HEK293 (cell line): ENCODE data around the gene PRR29.

Source experiments
- CTCF ChIA-PET: fragments of 350-600 bp; formaldehyde crosslinking; extraction: SDS; loops from one replicate; lab custom pipeline; 2021; ENCODE audit warnings: antibody characterized with exemption; lab: Yijun Ruan, JAX
- POLR2A ChIA-PET: fragments of 300-600 bp; formaldehyde crosslinking; extraction: SDS; loops from one replicate; lab custom pipeline; 2020; ENCODE audit warnings: antibody characterized with exemption, inconsistent platforms; lab: Yijun Ruan, JAX
- H3K27ac ChIP-seq: fragments of 200-500 bp; sonication (Bioruptor generic); 2 replicates; pipeline ENCODE4 v1.5.1; 2014; ENCODE audit warnings: low read depth, low read length, control low read depth, inconsistent platforms; ENCODE audit errors: extremely low read depth
- H3K36me3 ChIP-seq, 2 experiments: fragments of 200-500 bp in 1 of 2; sonication (Bioruptor generic) in 1 of 2; 1 replicate in 1 of 2; 2 replicates in 1 of 2; pipeline ENCODE4 v1.5.1; 2014 to 2017; ENCODE audit warnings: inconsistent platforms in 2 of 2, low read length in 2 of 2; ENCODE audit not compliant: control insufficient read depth in 2 of 2, insufficient read depth in 1 of 2
- H3K4me1 ChIP-seq: fragments of 200-500 bp; sonication (Bioruptor generic); 2 replicates; pipeline ENCODE4 v1.5.1; 2014; ENCODE audit warnings: mild to moderate bottlenecking, low read length, inconsistent platforms; ENCODE audit not compliant: control insufficient read depth, insufficient read depth
- H3K4me3 ChIP-seq: 2 replicates; pipeline ENCODE4 v1.5.1; 2011; ENCODE audit warnings: low read depth, mild to moderate bottlenecking, control low read depth, low read length, moderate library complexity
- H3K9me3 ChIP-seq: fragments of 200-500 bp; sonication (Bioruptor generic); 2 replicates; pipeline ENCODE4 v1.5.1; 2014; ENCODE audit warnings: low read depth, low read length, inconsistent platforms; ENCODE audit not compliant: control insufficient read depth, insufficient read depth
- PRDM1 ChIP-seq: fragments of 450-650 bp; formaldehyde crosslinking; IDR thresholded peaks from 2 replicates; pipeline ENCODE4; 2016; ENCODE audit warnings: missing biosample characterization, missing genetic modification characterization
- RBAK ChIP-seq: fragments of 450-650 bp; formaldehyde crosslinking; IDR thresholded peaks from 2 replicates; pipeline ENCODE4 v1.5.1; 2016; ENCODE audit warnings: missing biosample characterization, missing genetic modification characterization
- TRIM28 ChIP-seq: IDR thresholded peaks from 2 replicates; pipeline ENCODE4 v1.6.1; 2011; ENCODE audit warnings: low read length, control low read depth, borderline replicate concordance
- ZBTB17 ChIP-seq: fragments of 450-650 bp; formaldehyde crosslinking; IDR thresholded peaks from 2 replicates; pipeline ENCODE4 v1.5.1; 2016; ENCODE audit warnings: missing biosample characterization, missing genetic modification characterization
- ZNF140 ChIP-seq: fragments of 450-650 bp; formaldehyde crosslinking; IDR thresholded peaks from 2 replicates; pipeline ENCODE4 v1.5.1; 2016; ENCODE audit warnings: missing biosample characterization, missing genetic modification characterization
- ZNF248 ChIP-seq: fragments of 450-650 bp; formaldehyde crosslinking; IDR thresholded peaks from 2 replicates; pipeline ENCODE4 v1.5.1; 2017; ENCODE audit warnings: missing biosample characterization, missing genetic modification characterization
- ZNF274 ChIP-seq, 2 experiments: fragments of 200-500 bp in 1 of 2; fragments of 450-650 bp in 1 of 2; sonication (Bioruptor generic) in 1 of 2; formaldehyde crosslinking in 1 of 2; IDR thresholded peaks; 2 replicates each; pipeline versions ENCODE4 v1.5.1 to v1.6.1; 2014 to 2016; ENCODE audit warnings: borderline replicate concordance in 1 of 2, inconsistent platforms in 1 of 2, low read length in 1 of 2, missing biosample characterization in 1 of 2, missing genetic modification characterization in 1 of 2
- ZNF311 ChIP-seq: fragments of 450-650 bp; formaldehyde crosslinking; IDR thresholded peaks from 2 replicates; pipeline ENCODE4 v1.5.1; 2017; ENCODE audit warnings: missing biosample characterization, missing genetic modification characterization, borderline replicate concordance
- ZNF366 ChIP-seq: fragments of 450-650 bp; formaldehyde crosslinking; conservative IDR thresholded peaks from 2 replicates; pipeline ENCODE4 v1.5.1; 2016; ENCODE audit warnings: missing biosample characterization, missing genetic modification characterization
- ZNF645 ChIP-seq: fragments of 450-650 bp; formaldehyde crosslinking; IDR thresholded peaks from 2 replicates; pipeline ENCODE4; 2016; ENCODE audit warnings: missing biosample characterization, missing genetic modification characterization
- ZNF837 ChIP-seq: fragments of 450-650 bp; formaldehyde crosslinking; IDR thresholded peaks from 2 replicates; pipeline ENCODE4 v1.5.1; 2016; ENCODE audit warnings: missing biosample characterization, missing genetic modification characterization
- ZSCAN16 ChIP-seq: fragments of 450-650 bp; formaldehyde crosslinking; IDR thresholded peaks from 2 replicates; pipeline ENCODE4 v1.5.1; 2016; ENCODE audit warnings: missing biosample characterization, missing genetic modification characterization
- TF ChIP-seq, protein P1 (sequence below): fragments of 450-650 bp; formaldehyde crosslinking; IDR thresholded peaks from 2 replicates; pipeline ENCODE4 v1.5.1; 2016; ENCODE audit warnings: missing biosample characterization, missing genetic modification characterization
- TF ChIP-seq, protein P2 (sequence below): IDR thresholded peaks from 2 replicates; pipeline ENCODE4 v1.6.1; 2011; ENCODE audit warnings: mild to moderate bottlenecking, low read depth, low read length, borderline replicate concordance
- TF ChIP-seq, protein P3 (sequence below): fragments of 450-650 bp; formaldehyde crosslinking; IDR thresholded peaks from 2 replicates; pipeline ENCODE4 v1.5.1; 2016; ENCODE audit warnings: missing biosample characterization, missing genetic modification characterization, borderline replicate concordance
- TF ChIP-seq, protein P4 (sequence below): fragments of 450-650 bp; formaldehyde crosslinking; IDR thresholded peaks from 2 replicates; pipeline ENCODE4 v1.5.1; 2016; ENCODE audit warnings: missing biosample characterization, missing genetic modification characterization
- TF ChIP-seq, protein P5 (sequence below): fragments of 450-650 bp; formaldehyde crosslinking; IDR thresholded peaks from 2 replicates; pipeline ENCODE4 v1.5.1; 2016; ENCODE audit warnings: missing biosample characterization, missing genetic modification characterization

Gene PRR29

GRCh38 chr17:63988741-63989621 lies 9.2 kb upstream of the PRR29 start:
- CTCF ChIA-PET, result interaction anchor here (0.6 to 2.0 kb wide), 3 partner anchors 39 to 69 kb away, joined by 3 to 9 read pairs (median 4); partner anchors contain the start of gene GH1
- no peaks in the 10 kb centered on the region for H3K9me3 ChIP-seq
- no peaks in the 10 kb centered on the region for H3K4me1 ChIP-seq
- POLR2A ChIA-PET, result no interaction called here
- TF ChIP-seq PRDM1 (no peak), ZNF274 (IDR thresholded peaks at IDR 0.05; ENCODE audit: low read length) (no peak), ZNF274 (tag by site-specific recombination; IDR thresholded peaks at IDR 0.05; ENCODE audit: borderline replicate concordance) (no peak), ZNF645 (tag by site-specific recombination) (no peak), ZBTB17 (tag by site-specific recombination) (no peak), ZNF366 (tag by site-specific recombination) (no peak), ZNF837 (tag by site-specific recombination) (no peak), ZNF311 (tag by site-specific recombination) (no peak), ZSCAN16 (tag by site-specific recombination) (no peak), RBAK (tag by site-specific recombination) (no peak), ZNF248 (tag by site-specific recombination) (no peak), TRIM28 (no peak), ZNF140 (tag by site-specific recombination) (no peak)
- TF ChIP-seq, protein P1, sequence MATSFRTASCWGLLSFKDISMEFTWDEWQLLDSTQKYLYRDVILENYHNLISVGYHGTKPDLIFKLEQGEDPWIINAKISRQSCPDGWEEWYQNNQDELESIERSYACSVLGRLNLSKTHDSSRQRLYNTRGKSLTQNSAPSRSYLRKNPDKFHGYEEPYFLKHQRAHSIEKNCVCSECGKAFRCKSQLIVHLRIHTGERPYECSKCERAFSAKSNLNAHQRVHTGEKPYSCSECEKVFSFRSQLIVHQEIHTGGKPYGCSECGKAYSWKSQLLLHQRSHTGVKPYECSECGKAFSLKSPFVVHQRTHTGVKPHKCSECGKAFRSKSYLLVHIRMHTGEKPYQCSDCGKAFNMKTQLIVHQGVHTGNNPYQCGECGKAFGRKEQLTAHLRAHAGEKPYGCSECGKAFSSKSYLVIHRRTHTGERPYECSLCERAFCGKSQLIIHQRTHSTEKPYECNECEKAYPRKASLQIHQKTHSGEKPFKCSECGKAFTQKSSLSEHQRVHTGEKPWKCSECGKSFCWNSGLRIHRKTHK (tag by site-specific recombination), result no peak
- TF ChIP-seq, protein P2, sequence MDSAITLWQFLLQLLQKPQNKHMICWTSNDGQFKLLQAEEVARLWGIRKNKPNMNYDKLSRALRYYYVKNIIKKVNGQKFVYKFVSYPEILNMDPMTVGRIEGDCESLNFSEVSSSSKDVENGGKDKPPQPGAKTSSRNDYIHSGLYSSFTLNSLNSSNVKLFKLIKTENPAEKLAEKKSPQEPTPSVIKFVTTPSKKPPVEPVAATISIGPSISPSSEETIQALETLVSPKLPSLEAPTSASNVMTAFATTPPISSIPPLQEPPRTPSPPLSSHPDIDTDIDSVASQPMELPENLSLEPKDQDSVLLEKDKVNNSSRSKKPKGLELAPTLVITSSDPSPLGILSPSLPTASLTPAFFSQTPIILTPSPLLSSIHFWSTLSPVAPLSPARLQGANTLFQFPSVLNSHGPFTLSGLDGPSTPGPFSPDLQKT, result no peak
- TF ChIP-seq, protein P3, sequence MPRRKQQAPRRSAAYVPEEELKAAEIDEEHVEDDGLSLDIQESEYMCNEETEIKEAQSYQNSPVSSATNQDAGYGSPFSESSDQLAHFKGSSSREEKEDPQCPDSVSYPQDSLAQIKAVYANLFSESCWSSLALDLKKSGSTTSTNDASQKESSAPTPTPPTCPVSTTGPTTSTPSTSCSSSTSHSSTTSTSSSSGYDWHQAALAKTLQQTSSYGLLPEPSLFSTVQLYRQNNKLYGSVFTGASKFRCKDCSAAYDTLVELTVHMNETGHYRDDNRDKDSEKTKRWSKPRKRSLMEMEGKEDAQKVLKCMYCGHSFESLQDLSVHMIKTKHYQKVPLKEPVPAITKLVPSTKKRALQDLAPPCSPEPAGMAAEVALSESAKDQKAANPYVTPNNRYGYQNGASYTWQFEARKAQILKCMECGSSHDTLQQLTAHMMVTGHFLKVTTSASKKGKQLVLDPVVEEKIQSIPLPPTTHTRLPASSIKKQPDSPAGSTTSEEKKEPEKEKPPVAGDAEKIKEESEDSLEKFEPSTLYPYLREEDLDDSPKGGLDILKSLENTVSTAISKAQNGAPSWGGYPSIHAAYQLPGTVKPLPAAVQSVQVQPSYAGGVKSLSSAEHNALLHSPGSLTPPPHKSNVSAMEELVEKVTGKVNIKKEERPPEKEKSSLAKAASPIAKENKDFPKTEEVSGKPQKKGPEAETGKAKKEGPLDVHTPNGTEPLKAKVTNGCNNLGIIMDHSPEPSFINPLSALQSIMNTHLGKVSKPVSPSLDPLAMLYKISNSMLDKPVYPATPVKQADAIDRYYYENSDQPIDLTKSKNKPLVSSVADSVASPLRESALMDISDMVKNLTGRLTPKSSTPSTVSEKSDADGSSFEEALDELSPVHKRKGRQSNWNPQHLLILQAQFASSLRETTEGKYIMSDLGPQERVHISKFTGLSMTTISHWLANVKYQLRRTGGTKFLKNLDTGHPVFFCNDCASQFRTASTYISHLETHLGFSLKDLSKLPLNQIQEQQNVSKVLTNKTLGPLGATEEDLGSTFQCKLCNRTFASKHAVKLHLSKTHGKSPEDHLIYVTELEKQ (tag by site-specific recombination), result no peak
- TF ChIP-seq, protein P4, sequence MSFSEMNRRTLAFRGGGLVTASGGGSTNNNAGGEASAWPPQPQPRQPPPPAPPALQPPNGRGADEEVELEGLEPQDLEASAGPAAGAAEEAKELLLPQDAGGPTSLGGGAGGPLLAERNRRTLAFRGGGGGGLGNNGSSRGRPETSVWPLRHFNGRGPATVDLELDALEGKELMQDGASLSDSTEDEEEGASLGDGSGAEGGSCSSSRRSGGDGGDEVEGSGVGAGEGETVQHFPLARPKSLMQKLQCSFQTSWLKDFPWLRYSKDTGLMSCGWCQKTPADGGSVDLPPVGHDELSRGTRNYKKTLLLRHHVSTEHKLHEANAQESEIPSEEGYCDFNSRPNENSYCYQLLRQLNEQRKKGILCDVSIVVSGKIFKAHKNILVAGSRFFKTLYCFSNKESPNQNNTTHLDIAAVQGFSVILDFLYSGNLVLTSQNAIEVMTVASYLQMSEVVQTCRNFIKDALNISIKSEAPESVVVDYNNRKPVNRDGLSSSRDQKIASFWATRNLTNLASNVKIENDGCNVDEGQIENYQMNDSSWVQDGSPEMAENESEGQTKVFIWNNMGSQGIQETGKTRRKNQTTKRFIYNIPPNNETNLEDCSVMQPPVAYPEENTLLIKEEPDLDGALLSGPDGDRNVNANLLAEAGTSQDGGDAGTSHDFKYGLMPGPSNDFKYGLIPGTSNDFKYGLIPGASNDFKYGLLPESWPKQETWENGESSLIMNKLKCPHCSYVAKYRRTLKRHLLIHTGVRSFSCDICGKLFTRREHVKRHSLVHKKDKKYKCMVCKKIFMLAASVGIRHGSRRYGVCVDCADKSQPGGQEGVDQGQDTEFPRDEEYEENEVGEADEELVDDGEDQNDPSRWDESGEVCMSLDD (tag by site-specific recombination), result no peak
- TF ChIP-seq, protein P5, sequence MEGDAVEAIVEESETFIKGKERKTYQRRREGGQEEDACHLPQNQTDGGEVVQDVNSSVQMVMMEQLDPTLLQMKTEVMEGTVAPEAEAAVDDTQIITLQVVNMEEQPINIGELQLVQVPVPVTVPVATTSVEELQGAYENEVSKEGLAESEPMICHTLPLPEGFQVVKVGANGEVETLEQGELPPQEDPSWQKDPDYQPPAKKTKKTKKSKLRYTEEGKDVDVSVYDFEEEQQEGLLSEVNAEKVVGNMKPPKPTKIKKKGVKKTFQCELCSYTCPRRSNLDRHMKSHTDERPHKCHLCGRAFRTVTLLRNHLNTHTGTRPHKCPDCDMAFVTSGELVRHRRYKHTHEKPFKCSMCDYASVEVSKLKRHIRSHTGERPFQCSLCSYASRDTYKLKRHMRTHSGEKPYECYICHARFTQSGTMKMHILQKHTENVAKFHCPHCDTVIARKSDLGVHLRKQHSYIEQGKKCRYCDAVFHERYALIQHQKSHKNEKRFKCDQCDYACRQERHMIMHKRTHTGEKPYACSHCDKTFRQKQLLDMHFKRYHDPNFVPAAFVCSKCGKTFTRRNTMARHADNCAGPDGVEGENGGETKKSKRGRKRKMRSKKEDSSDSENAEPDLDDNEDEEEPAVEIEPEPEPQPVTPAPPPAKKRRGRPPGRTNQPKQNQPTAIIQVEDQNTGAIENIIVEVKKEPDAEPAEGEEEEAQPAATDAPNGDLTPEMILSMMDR (tag by site-specific recombination), result no peak
- no peak overlapping the region for H3K27ac ChIP-seq
- no peak overlapping the region for H3K4me3 ChIP-seq
- H3K36me3 ChIP-seq, result no peaks in the 10 kb centered on the region
